KG1 (cell line): Measurements from ENCODE around the gene MAP4K4.
A peak's percentile ranks its signal among the peaks of the same experiment; 100 is the strongest.

Experiments
- DNase-seq: peaks from one replicate; lab custom pipeline; 2025; lab: John Stamatoyannopoulos, UW

Gene MAP4K4

GRCh38 chr2:101872480-101872879 lies 175.0 kb downstream of the MAP4K4 start:
- no peak for DNase-seq

DNA sequence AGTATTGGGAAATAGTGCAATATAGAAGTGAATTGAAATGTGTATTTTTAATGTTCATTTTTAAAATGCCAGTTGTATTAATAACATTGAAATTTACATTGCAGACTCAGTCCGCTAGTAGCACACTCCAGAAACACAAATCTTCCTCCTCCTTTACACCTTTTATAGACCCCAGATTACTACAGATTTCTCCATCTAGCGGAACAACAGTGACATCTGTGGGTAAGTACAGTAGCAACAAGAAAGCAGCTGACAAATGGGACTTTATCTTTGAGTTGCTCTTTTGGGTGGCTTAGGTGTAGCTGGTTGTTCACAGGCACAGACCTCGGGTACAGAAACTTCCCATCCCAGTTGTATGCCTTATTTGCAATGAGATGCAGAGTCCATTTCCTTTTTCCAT lies 176.0 kb downstream of the MAP4K4 start:
- no peak for DNase-seq

GRCh38 chr2:101874069-101874468 lies 176.6 kb downstream of the MAP4K4 start:
- no peak for DNase-seq

GRCh38 chr2:101879466-101879865 lies 182.0 kb downstream of the MAP4K4 start:
- no peak for DNase-seq

- no peak for DNase-seq
These were observed 183.6 kb downstream of the MAP4K4 start for GRCh38 chr2:101881131-101881530.

DNA sequence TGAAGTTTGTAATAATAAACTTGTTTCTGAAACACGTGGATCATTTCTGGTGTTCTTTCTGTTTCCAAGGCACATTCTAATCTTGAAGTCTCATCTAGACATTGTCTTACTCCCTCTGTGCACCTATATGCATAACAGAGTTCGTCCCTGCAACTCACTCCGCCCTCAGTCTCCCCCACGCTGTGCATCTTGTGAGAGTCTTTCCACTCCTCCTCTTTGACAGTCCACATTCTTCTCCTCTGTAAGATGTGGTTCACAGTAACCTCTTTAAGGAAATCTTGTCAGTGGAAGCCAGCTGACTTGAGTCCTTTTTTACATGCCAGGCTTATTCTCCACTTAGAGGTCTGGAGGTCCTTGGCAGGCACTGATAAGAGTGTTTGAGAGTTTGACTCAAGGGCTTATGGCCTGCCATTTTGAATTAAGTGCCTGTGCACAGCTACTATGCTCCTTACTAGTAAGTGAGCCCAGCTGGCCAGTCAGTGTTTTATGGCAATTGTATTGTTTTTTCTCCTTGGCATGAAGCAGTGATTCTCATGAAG lies 185.3 kb downstream of the MAP4K4 start:
- DNase-seq: no peak

DNA sequence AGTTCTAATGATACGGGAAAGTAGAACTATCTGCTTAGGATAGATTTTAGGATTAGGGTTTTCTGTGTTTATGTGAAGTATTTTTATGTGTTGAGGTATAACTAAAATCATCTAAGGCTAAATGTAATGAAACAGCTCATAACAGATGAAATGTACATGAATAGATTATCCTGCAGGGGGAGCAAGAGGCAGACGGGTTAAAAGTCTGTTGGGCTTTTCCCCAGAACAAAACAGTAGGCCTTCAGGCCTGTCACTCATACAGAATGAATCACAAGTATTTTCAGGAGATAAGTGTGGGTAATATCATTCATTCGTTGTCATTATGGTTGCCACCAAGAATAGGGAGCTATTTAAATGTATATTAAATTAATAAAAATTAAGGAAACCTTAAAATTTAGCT lies 186.4 kb downstream of the MAP4K4 start:
- peak; percentile 35 for DNase-seq

GRCh38 chr2:101884423-101884822 lies 186.9 kb downstream of the MAP4K4 start:
- no peak for DNase-seq

DNA sequence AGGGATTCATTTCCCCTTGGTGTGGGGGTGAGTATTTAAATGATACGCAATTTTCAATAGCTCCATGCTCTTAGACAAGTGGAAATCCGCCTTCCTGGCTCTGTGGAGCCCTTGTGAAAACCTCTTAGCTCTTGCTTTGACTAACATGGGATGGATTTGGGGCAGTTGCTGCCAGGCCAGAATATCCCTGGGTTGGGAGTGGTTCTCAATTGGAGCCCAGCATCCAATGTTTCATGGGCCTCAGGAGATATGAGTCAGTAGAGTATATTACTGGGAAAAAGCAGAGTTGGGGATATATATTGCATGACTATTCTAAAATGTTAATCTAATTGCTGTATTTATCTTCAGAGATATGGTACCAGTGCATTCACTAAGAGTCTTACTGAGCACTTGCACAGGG lies 189.8 kb downstream of the MAP4K4 start:
- no peak for DNase-seq

- DNase-seq: no peak
These were observed 192.1 kb downstream of the MAP4K4 start for GRCh38 chr2:101889460-101890098.

- DNase-seq: no peak
These were observed 194.9 kb downstream of the MAP4K4 start for GRCh38 chr2:101892377-101892776.

DNA sequence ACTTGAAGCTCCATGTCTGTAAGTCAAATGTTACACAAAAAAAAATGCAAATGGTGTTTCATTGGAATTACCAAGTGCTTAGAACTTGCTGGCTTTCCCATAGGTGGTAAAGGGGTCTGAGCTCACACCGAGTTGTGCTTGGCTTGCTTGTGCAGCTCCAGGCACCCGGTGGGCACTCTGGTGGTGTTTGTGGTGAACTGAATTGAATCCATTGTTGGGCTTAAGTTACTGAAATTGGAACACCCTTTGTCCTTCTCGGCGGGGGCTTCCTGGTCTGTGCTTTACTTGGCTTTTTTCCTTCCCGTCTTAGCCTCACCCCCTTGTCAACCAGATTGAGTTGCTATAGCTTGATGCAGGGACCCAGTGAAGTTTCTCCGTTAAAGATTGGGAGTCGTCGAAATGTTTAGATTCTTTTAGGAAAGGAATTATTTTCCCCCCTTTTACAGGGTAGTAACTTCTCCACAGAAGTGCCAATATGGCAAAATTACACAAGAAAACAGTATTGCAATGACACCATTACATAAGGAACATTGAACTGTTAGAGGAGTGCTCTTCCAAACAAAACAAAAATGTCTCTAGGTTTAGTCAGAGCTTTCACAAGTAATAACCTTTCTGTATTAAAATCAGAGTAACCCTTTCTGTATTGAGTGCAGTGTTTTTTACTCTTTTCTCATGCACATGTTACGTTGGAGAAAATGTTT lies 196.3 kb downstream of the MAP4K4 start:
- DNase-seq: no peak

- no peak for DNase-seq
These were observed 197.5 kb downstream of the MAP4K4 start for GRCh38 chr2:101895039-101895438.

DNA sequence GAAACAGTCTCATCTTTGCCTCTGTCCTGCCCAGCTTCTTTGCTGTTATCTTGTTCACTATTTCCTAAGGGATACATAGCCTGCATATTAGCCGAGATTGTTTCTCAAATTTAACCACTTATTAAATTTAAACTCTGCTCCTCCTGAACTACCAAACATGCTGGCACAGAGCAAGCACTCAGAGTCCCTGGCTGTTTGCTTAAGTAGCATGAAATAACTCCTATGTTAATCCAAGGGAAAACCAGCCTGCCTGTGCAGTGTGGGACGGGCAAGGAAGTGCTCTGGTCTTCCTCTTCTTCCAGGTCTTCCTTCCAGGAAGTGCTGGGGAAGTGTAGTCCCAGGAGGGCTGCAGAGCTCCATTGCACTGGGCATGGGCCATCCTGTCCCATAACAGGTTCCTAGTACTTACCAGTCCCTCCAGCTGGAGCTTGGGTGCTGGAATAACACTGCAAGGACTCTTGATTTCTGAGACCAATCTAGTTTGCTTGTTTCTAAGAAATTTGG lies 198.4 kb downstream of the MAP4K4 start:
- DNase-seq: no peak

DNA sequence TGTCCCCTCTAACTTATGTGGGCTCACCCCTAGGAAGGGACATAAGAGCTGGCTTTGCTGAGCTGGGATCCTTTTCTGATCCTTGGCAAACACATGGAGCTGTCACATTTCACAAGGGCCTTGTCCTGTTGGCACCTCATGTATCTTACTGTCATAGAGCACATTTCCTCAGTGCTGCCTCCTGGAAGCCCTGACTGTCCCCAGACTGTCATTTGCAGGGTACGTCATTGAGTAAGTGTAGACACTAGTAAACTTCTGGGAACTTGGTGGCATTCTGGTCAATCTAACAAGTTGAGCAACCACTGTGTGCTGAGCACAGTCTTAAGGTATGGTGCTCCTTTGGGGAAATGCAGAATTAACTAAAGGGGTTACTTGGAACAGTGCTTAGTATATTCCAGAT lies 199.8 kb downstream of the MAP4K4 start:
- DNase-seq: no peak

- DNase-seq: no peak
These were observed 201.8 kb downstream of the MAP4K4 start for GRCh38 chr2:101899265-101899664.

GRCh38 chr2:101899871-101900270 lies 202.4 kb downstream of the MAP4K4 start:
- no peak for DNase-seq

- DNase-seq: no peak
These were observed 202.9 kb downstream of the MAP4K4 start for GRCh38 chr2:101900375-101900774.

- no peak for DNase-seq
These were observed 203.7 kb downstream of the MAP4K4 start for GRCh38 chr2:101901241-101901640.

DNA sequence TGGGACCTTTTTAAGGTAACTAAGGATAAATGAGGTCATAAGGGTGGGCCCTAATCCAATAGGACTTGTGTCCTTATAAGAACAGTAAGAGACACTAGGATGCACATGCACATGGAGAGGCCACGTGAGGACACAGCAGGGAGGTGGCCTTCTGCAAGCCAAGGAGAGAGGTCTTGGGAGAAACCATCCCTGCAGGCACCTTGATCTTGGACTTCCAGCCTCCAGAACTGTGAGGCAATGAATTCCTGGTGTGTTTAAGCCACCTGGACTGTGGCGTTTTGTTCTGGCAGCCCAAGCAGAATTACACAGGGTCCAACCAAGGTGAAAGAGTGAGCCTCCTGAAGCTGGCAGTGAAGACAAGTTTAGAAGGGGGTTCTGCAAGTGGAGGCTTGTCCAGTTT lies 204.7 kb downstream of the MAP4K4 start:
- DNase-seq: no peak

DNA sequence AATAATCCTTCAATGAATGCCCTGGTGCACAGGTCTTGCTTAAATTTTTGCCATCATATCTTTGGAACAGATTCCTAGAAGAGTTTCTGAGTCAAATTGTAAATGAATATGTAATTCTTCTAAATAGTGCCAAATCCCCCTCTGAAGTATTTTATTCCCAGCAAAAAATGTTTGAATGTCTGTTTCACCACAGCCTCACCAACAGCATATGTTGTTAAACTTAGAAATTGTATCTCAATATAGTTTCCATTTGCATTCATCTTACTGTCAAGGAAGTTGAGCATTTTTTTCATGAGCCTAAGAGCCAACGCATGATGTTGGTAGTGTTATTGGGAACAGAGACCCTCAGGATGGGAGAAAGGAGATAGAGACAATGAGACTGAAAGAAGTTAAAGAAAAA lies 207.4 kb downstream of the MAP4K4 start:
- no peak for DNase-seq

DNA sequence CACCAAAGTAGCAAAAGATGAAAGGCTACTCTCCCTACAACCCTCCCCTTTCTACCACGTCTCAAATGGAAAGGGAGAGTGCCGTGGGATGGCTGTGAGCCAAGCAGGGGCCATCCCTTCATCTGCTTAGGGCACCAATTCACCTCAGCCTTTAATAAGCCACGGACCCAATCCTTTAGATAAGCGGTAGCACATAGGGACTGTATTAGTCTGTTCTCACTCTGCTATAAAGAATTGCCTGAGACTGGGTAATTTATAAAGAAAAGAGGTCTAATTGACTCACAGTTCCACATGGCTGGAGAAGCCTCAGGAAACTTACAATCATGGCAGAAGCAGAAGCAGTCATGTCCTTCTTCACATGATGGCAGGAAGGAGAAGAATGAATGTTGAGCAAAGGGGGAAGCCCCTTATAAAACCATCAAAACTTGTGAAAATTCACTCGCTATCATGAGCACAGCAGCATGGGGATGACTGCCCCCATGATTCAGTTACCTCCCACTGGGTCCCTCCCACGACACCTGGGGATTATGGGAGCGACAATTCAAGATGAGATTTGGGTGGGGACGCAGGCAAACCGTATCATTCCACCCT lies 208.3 kb downstream of the MAP4K4 start:
- no peak for DNase-seq

- DNase-seq: no peak
These were observed 212.3 kb downstream of the MAP4K4 start for GRCh38 chr2:101909760-101910159.
